GM18868 (cell line): ENCODE results near the gene ROBO1.
"Not testable (repeated sequence)": the region's sequence is repeated elsewhere in the genome, so short reads cannot be mapped to it uniquely, and the experiment has no call there.

ENCODE experiments used
- ATAC-seq: cut with Tn5 transposase; IDR thresholded peaks from one replicate; pipeline ENCODE4 v1.9.1; 2021; ENCODE audit warnings: mild to moderate bottlenecking, moderate library complexity; ENCODE audit not compliant: unreplicated experiment

The ROBO1 gene

DNA sequence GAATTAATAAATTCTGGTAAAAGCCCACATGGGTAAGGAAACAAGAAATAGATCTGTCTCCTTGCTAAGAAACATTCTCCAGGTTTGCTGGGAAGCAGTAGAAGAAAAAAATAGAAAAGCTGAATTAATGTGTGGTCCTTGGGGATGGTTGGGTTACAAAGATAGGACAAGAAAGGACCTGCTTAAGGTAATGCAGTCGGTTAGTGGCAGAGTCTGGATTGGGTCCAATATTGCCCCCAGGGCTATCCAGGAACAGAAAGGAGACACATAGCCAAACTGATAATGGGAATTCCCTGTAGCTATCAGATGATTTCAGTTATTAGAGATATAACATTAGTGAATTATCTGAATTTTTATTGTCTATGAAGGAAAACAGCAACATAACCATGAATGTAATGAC is 584.3 kb downstream of the ROBO1 start:
- no peak for ATAC-seq

DNA sequence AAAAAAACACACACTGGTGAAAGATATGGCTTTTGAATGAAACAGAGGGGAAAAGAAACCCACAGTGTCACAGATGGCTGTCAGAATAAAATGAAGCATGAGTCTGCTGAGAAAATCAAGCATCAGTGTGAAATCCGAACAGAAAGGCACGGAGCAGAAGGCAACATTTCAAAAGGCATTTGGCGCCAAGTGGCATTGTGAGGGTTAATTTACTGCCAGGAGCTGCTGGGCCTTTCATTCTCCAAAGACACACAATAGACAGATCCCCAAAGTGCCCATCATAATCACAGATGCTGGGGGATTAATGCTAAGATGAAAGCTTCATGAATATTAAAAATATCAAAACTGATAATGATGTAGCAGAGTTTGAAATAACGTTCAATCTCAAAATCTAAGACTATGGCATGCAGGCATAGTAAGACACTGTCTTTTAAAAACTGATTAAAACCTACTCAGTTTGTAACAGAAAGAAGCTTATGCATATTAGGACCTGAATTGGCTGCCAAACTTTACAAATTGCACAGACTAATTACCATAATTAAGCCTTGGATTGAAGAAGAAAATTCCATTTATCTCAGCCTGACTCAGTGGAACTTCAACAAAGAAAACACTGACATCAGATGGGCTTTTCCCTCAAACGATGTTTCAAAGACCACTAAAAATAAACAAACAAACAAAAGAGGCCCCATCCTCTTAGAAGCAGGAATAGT is 589.2 kb downstream of the ROBO1 start:
- ATAC-seq = no peak

- no peak for ATAC-seq
Measured at GRCh38 chr3:79175870-79176269, 591.9 kb downstream of the ROBO1 start.

DNA sequence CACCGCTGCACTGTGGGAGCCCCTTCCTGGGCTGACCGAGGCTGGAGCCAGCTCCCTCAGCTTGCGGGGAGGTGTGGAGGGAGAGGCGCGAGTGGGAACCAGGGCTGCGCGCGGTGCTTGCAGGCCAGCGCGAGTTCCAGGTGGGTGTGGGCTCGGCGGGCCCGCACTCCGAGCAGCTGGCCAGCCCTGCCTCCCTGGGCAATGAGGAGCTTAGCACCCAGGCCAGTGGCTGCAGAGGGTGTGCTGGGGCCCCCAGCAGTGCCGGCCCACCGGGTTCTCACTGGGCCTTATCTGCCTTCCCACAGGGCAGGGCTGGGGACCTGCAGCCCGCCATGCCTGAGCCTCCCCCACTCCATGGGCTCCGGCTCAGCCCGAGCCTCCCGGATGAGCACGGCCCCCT is 594.5 kb downstream of the ROBO1 start:
- not testable (repeated sequence) for ATAC-seq

- ATAC-seq = no peak
Measured at GRCh38 chr3:79172241-79172640, 595.6 kb downstream of the ROBO1 start.

- ATAC-seq = no peak
Measured at GRCh38 chr3:79170021-79170420, 597.8 kb downstream of the ROBO1 start.

DNA sequence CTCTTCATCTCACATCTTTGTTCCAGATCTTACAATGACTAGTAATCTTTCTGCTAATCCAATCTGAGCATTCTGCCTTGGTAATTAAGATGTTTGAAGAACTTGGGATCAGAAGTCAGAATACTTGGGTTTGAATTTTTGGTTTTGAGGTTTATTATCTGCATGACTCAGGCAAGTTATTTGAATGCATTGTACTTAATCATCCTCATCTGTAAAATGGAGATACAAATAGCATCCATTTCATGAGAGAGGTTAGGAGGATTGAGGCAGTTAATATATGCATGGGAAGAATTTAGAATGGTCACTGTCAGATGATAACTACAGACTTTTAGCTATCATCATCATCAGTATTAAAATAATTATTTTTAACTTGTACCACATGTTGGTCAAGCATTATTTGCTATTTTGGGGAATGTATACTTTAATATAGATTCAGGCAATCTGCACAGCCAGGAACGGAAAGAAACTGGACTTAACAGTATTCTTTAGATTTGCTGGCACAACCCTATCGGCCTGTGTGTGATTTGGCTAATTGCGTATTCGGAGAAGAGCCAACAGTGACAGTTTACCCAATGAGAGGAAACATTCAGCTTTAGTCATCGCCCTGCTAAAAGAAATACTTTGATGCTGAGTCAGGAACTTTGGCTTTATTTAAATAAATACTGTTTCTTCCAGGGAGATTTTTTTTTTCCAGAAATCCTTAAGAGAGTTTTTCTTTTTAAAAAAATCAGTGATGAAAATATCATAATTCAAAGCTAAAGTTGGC is 600.0 kb downstream of the ROBO1 start:
- no peak for ATAC-seq

GRCh38 chr3:79162653-79163052 is 605.1 kb downstream of the ROBO1 start:
- ATAC-seq = no peak

DNA sequence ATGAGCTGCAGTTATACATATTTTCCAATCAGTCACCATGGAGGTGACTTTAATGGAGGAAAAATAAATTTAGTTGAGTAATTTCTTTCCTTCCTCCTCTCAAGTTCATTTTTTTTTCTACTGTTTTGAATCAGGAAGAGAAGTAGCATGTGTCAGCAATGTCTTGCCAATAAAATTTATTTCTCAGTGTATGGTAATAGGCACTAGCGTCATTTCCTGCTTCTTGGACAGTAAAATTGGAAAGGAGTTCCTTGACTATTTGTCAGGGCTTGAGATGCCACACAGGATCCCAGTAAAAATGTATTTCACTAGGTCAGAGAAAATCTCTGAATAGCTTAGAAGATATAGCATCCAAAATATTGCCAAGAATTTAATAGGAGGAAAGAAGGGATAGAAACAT is 605.9 kb downstream of the ROBO1 start:
- no peak for ATAC-seq

GRCh38 chr3:79160421-79160820 is 607.4 kb downstream of the ROBO1 start:
- ATAC-seq = no peak

GRCh38 chr3:79159736-79160135 is 608.1 kb downstream of the ROBO1 start:
- ATAC-seq = no peak

- no peak for ATAC-seq
Measured at GRCh38 chr3:79157191-79157590, 610.6 kb downstream of the ROBO1 start.

GRCh38 chr3:79154865-79155264 is 612.9 kb downstream of the ROBO1 start:
- no peak for ATAC-seq

GRCh38 chr3:79148786-79149185 is 619.0 kb downstream of the ROBO1 start:
- no peak for ATAC-seq

DNA sequence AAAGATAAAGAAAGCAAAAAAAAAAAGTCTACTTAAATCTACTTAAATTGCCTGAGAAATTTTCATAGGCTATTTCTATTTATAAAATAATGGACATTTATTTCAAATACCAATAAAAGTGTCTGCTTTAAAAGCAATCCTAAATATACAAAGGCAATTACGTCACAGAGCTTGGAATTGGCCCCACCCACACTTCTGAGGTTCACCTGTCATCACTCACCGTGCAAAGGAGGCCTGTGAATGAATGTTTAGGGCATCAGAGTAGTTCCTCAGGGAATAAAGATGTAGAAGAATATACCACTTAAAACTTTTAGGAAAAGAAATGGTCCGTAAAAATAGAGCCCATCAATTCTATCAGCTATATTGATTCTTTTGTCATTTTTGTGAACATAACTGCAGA is 621.8 kb downstream of the ROBO1 start:
- ATAC-seq = no peak

DNA sequence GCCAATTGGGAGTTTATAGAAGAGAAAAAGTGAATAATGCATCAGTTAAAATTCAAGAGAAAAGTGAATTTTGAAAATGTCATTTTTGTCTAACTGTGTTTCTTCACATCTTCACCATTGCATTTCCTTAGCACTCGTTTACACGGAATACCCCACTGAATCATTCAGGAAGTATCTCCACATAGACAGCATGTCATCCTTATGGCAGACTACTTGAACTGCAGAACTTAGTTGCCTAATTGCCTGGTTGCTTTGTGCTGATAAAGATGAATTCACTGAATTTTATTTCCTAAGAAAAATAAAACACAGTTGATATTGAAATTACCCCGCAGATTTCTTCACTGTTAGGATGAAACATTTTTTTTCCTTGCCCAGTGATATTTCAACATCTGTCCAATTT is 627.1 kb downstream of the ROBO1 start:
- no peak for ATAC-seq

GRCh38 chr3:79139395-79140068 is 628.3 kb downstream of the ROBO1 start:
- no peak for ATAC-seq

GRCh38 chr3:79125313-79125984 is 642.3 kb downstream of the ROBO1 start:
- ATAC-seq = no peak

DNA sequence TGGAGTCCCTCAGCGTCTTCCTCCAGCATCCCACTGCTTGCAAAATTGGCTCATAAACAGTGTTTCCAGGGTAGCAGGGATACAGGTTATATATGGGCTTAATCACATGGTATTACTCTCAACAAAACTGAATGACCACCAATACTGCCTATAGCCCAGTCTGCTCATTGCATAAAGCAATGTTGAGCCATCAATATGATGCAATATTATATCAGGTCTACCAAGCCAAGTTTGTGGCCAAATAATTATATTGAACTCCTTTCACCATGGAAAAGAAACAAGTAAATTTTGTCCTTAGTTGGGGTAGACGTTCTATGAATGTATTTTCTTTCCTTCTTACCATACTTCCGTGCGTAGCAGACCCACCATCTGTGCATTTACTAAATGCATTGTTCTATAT is 652.3 kb downstream of the ROBO1 start:
- no peak for ATAC-seq

- no peak for ATAC-seq
Measured at GRCh38 chr3:79113876-79114275, 653.9 kb downstream of the ROBO1 start.

DNA sequence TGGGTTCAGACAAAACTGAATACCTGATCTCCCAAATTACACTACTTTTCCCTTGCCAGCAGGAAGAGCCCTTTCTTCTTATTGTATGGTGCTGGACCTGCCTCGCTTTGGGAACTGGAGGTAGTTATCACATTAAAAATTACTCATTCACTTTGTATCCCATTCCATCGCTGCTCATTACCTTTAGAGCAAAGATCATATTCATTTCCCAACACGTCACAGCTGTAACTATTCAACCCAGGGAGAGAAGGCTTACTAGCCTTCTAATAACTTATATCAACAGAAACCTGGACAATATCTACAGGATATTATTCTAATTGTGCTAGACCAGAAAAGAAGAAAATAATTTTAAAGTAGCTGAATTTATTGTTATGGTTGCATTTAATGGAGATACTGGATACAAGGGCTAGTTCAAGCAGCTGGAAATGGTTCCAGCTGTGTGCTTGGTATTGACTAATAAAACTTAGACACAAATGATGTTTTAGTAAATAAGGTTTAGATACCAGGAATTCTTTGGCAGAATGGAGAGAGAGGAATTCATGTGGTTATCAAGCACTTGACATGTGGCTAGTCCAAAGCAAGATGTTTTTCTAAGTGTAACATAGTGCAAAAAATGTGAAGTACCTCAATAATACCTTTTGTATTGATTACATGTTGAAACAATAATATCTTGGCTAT is 656.3 kb downstream of the ROBO1 start:
- no peak for ATAC-seq
